Stromal cell of bone marrow (primary cell): ENCODE measurements around the gene LMNTD2.
A peak's percentile ranks its signal among the peaks of the same experiment; 100 is the strongest.
"Not testable (repeated sequence)": the region's sequence is repeated elsewhere in the genome, so short reads cannot be mapped to it uniquely, and the experiment has no call there.

Source experiments
- DNase-seq: peaks from one replicate; pipeline ENCODE4 v3.0.0-alpha.2; 2012; ENCODE audit warnings: low read depth

LMNTD2 gene

GRCh38 chr11:586376-587316 lies 26.1 kb upstream of the LMNTD2 start:
- DNase-seq, result no peak

- DNase-seq, result no peak
Measured at GRCh38 chr11:584287-584686, 23.7 kb upstream of the LMNTD2 start.

GRCh38 chr11:581752-582151 lies 21.2 kb upstream of the LMNTD2 start:
- no peak for DNase-seq

GRCh38 chr11:581342-581741 lies 20.8 kb upstream of the LMNTD2 start:
- DNase-seq, result no peak

- DNase-seq, result no peak
Measured at GRCh38 chr11:579830-580601, 19.5 kb upstream of the LMNTD2 start.

- no peak for DNase-seq
Measured at GRCh38 chr11:578276-579035, 17.9 kb upstream of the LMNTD2 start.

GRCh38 chr11:577611-577894 lies 17.0 kb upstream of the LMNTD2 start:
- DNase-seq, result no peak

GRCh38 chr11:576811-577610 lies 16.5 kb upstream of the LMNTD2 start:
- no peak for DNase-seq

GRCh38 chr11:575996-576768 lies 15.6 kb upstream of the LMNTD2 start, which contains the start of gene PHRF1:
Gene PHRF1, plus strand, starts transcription at chr11:576470. Its CDS starts 5,043 bp downstream, at chr11:581513.
- DNase-seq, result peak; percentile 83

GRCh38 chr11:575313-575995 lies 14.9 kb upstream of the LMNTD2 start:
- no peak for DNase-seq

GRCh38 chr11:574632-575312 lies 14.2 kb upstream of the LMNTD2 start:
- DNase-seq, result no peak

GRCh38 chr11:574031-574570 lies 13.6 kb upstream of the LMNTD2 start:
- DNase-seq, result not testable (repeated sequence)

GRCh38 chr11:573146-573759 lies 12.7 kb upstream of the LMNTD2 start:
- no peak for DNase-seq

GRCh38 chr11:571802-572185 lies 11.3 kb upstream of the LMNTD2 start:
- DNase-seq, result no peak

GRCh38 chr11:569158-569885 lies 8.8 kb upstream of the LMNTD2 start:
- no peak for DNase-seq

GRCh38 chr11:568306-569157 lies 8.0 kb upstream of the LMNTD2 start:
- peak; percentile 81 for DNase-seq

GRCh38 chr11:567629-568292 lies 7.2 kb upstream of the LMNTD2 start:
- DNase-seq, result no peak
